VCaP (cell line): ENCODE measurements around the gene DAZAP1.

Source experiments
- H3K27ac ChIP-seq: fragments of 450-650 bp; 2 replicates; pipeline ENCODE4 v1.5.1; 2017
- CTCF ChIP-seq: fragments of 450-650 bp; conservative IDR thresholded peaks from 2 replicates; pipeline ENCODE4 v1.5.1; 2017; ENCODE audit warnings: mild to moderate bottlenecking, moderate library complexity

The DAZAP1 gene

GRCh38 chr19:1428738-1429391, 21.5 kb downstream of the DAZAP1 start:
- H3K27ac ChIP-seq: no peak overlapping the region
- TF ChIP-seq CTCF: no peak

DNA sequence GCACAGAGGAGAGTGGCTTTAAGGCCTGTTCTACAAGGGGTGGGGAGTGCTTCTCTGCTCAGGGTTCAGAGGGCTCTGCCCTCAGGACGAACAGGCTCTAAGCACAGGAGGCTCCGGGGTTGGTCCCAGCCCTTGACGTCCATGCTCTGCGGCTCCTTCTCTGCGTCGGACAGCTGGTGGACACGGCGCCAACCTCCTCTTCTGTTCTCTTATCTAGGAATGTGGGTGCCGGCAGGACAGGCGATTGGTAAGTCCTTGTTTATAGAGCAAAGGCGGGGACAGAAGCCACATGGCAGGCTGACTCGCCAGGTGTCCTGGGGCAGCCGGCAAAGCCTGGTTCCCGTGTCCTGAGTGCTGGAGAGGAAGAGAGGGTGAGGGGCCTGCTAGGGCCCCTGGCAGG, 22.4 kb downstream of the DAZAP1 start:
- no peak for TF ChIP-seq CTCF
- no peak overlapping the region for H3K27ac ChIP-seq

- H3K27ac ChIP-seq: no peak overlapping the region
- TF ChIP-seq CTCF: no peak
Observed at GRCh38 chr19:1430246-1430645, 22.9 kb downstream of the DAZAP1 start.

GRCh38 chr19:1431759-1432506, 24.5 kb downstream of the DAZAP1 start:
- no peak overlapping the region for H3K27ac ChIP-seq
- no peak for TF ChIP-seq CTCF

GRCh38 chr19:1432507-1432887, 25.1 kb downstream of the DAZAP1 start:
- TF ChIP-seq CTCF: no peak
- H3K27ac ChIP-seq: no peak overlapping the region

DNA sequence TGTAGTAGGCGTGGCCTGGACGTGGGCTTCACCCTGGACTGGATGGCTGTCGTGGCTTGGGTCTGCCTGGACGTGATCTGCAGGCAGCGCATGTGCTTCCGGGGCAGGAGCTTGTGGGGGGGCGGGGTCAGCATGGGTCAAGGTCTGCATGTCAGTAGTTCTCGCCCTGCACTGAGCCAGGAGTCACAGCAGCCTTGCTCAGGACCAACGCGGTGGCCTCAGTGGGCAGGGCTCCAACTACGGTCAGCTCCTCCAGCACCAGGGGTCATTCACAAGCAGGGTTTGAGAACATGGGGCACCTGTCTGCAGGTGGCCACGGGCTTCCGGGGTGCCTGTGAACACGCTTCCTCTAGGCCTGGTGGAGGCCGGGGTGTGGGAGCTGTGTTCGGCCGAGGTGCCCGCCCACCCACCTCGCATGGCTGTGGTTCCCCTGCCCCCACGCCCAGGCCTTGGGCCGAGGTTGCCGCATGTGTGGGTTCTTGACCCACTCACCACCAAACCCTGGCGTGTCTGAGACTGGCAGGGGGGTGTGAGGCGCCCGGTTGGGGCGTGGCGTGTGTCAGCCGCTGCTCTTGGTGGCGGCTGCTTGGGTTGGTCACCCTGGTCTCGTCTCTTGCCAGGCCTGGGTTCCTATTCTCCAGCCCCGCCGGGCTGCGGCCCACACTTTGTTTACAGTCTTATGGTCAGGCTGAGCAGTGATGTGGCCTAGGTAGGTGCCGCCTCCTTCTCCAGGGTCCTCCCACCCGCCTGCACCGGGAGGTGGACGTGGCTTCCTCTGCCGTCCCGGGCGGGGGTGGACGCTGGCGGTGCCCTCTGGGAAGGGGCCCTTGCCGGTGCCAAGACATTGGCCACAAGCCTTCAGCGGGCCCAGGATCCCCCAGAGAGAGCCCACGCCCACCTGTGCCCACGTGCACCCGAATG, 26.0 kb downstream of the DAZAP1 start:
- TF ChIP-seq CTCF: no peak
- H3K27ac ChIP-seq: no peak overlapping the region

DNA sequence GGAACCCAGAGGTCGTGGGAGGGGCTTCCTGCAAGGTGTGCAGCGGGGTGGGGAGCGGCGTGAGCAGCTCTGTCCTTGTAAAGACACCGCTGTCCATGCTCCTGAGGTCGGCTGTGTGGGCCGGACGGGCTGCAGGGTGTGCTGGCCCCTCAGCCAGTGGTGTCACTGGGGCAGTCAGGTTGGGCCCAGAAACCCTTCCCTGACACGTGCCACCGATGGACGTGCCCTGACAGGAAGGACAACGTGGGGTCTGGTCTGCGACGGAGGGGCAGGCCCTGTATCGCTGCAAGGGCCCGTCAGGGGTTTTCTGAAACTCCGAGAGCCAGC, 26.6 kb downstream of the DAZAP1 start:
- no peak overlapping the region for H3K27ac ChIP-seq
- TF ChIP-seq CTCF: no peak
